ENCODE measurements around the gene KLKB1. TPM values are rescaled to one million over a fixed set of nuclear protein-coding genes. Genes with fewer than 3 reads are reported as not detected.

The KLKB1 gene
- under 1 TPM in 2 of 3 donors, not detected in 1; 0.16 to 0.20 TPM for total RNA-seq

DNA sequence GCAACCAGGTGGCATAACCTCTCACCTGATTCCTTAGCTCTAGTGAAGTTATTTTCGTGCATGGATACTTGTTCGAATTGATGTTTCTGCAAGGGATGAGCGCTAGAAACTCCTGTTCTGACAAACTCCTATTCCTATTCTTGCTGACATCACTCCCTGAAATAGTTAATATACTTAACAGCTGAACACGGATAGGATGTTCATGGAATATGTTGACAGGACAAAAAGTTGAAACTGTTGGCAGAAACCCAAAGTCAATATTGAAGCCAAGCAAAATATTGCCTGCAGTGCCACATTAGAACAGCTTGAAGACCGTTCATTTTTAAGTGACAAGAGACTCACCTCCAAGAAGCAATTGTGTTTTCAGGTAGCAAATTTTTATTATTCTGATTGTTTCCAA is at the start of gene KLKB1:
TSS of gene KLKB1 (plus strand) at position 287 of the 400 bp plus-strand sequence. CDS start 689 bp downstream, outside the sequence.
- no peaks in the 10 kb centered on the region for H3K27me3 Mint-ChIP-seq (ENCODE audit: low read depth)
- H3K4me3 Mint-ChIP-seq: no peak within 1 kb of the TSS
- H3K9me3 Mint-ChIP-seq: peaks cover 7% of the 10 kb centered on the region
- H3K36me3 Mint-ChIP-seq (ENCODE audit: insufficient read depth): peaks cover 21% of the 10 kb centered on the region
- no peak for ATAC-seq
- no peaks in the 10 kb centered on the region for H3K4me1 Mint-ChIP-seq (ENCODE audit: low read depth)
- DNase-seq: no peak

- ATAC-seq: no peak
- Mint-ChIP-seq H3K27me3 (ENCODE audit: low read depth) (peaks cover 15% of the 10 kb centered on the region), H3K36me3 (ENCODE audit: insufficient read depth) (no peaks in the 10 kb centered on the region), H3K9me3 (no peaks in the 10 kb centered on the region), H3K4me3 (no peak overlapping the region), H3K4me1 (ENCODE audit: low read depth) (peaks cover 31% of the 10 kb centered on the region)
- DNase-seq: no peak
Measured at GRCh38 chr4:186188107-186188506, 39.2 kb upstream of the KLKB1 start.

DNA sequence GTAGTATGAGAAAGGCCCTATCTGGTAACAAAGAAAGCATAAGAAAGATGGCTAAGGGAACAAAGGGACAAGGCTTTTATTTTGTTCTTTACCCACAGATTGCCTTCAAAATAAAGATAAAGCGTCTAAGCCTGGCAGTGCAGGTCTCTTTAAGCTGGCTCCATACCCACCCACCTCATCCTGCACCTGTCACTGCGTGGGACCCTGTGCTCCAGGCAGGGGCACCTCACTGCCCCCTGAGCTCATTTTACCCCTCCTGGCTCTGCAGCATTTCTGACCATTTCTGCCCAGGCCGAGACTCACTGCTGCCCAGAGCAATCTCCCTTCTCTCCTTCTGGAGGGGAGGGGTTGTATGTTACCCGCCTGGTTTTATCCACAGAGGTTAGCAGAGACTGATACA is 37.7 kb upstream of the KLKB1 start:
- peaks cover 8% of the 10 kb centered on the region for H3K27me3 Mint-ChIP-seq (ENCODE audit: low read depth)
- H3K4me3 Mint-ChIP-seq: peak overlapping the region; percentile 88
- DNase-seq (no peak), ATAC-seq (no peak)
- peaks cover 34% of the 10 kb centered on the region for H3K4me1 Mint-ChIP-seq (ENCODE audit: low read depth)
- no peaks in the 10 kb centered on the region for H3K9me3 Mint-ChIP-seq
- no peaks in the 10 kb centered on the region for H3K36me3 Mint-ChIP-seq (ENCODE audit: insufficient read depth)

- Mint-ChIP-seq H3K36me3 (ENCODE audit: insufficient read depth) (peaks cover 5% of the 10 kb centered on the region), H3K4me3 (peak overlapping the region; percentile 88), H3K27me3 (ENCODE audit: low read depth) (peaks cover 3% of the 10 kb centered on the region), H3K9me3 (no peaks in the 10 kb centered on the region), H3K4me1 (ENCODE audit: low read depth) (peaks cover 39% of the 10 kb centered on the region)
- peak; percentile 30 for DNase-seq
- peak; percentile 36 to 39 for ATAC-seq
Measured at GRCh38 chr4:186190581-186191199, 36.6 kb upstream of the KLKB1 start.

DNA sequence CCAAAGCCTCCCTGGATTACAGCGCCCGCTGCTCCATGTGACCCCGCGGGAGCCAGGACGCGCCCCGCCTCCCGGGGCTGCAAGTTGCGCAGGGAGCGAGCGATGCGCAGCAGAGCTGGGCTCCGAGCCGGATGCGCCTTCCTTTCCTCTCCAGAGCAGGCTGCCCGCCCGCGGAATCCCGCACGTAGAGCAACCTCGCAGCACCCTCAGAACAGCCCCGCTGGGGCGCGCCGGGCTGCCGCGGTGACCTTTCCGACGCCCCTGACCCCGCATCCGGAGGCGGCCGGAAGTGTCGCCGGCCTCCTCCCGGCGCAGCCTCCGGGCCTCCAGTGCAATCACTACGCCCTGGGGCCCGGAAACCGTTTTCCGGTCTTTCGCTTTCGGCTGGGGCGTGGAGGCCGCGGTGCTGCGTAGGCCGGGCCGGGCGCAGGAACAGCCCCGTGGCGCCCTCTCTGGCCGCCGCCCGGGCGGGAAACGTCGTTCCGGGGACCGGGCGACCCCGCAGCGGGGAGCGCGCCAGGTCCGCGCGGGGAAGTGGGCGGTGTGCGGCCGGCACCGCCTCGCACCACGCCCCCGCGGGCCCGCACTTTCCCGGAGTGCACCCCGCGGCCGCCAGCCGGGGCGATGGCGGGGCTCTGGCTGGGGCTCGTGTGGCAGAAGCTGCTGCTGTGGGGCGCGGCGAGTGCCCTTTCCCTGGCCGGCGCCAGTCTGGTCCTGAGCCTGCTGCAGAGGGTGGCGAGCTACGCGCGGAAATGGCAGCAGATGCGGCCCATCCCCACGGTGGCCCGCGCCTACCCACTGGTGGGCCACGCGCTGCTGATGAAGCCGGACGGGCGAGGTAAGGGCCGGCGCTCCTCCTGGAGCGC is 35.9 kb upstream of the KLKB1 start, which contains the start of gene CYP4V2:
TSS of gene CYP4V2 (plus strand) at position 368 of the 866 bp plus-strand sequence. CDS start at position 625, 257 bp downstream.
- peaks cover 41% of the 10 kb centered on the region for H3K4me1 Mint-ChIP-seq (ENCODE audit: low read depth)
- peak; percentile 87 to 89 for ATAC-seq
- no peaks in the 10 kb centered on the region for H3K9me3 Mint-ChIP-seq

DNA sequence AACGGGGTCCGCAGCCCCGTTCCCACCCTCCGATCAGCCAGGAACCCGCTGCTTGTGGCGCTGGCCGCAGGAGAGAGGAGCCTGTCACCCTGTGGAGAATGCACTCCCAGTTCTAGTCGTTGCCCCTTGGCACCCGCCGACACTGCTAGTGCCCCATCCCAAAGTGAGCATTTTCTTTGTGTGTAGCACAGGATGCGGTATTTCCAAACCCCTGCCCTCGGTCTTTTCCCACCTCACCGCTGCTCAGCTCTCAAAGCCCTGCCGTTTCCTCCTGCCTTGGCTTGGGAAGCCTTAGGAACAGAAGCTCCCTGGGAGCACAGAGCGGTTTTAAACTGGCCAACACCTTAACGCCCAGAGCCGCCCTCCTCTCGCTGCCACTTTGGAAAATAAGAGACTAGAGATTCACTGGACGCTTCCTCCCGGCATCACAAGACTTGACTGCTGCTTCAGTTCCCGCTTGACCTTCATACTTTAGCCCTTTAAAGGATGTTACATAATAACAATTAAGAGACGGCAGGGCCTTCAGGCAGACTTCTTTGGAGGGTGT is 35.2 kb upstream of the KLKB1 start:
- Mint-ChIP-seq H3K4me1 (ENCODE audit: low read depth) (peaks cover 43% of the 10 kb centered on the region), H3K27me3 (ENCODE audit: low read depth) (no peaks in the 10 kb centered on the region), H3K36me3 (ENCODE audit: insufficient read depth) (peaks cover 16% of the 10 kb centered on the region), H3K4me3 (peak overlapping the region; percentile 92), H3K9me3 (no peaks in the 10 kb centered on the region)
- ATAC-seq (peak; percentile 16 to 19), DNase-seq (peak; percentile 16)

More for the DNA sequence above, 35.9 kb upstream of the KLKB1 start, which contains the start of gene CYP4V2:
- peak; percentile 78 for DNase-seq
- Mint-ChIP-seq H3K27me3 (ENCODE audit: low read depth) (no peaks in the 10 kb centered on the region), H3K36me3 (ENCODE audit: insufficient read depth) (peaks cover 11% of the 10 kb centered on the region), H3K4me3 (peak within 1 kb of the TSS; percentile 92)

DNA sequence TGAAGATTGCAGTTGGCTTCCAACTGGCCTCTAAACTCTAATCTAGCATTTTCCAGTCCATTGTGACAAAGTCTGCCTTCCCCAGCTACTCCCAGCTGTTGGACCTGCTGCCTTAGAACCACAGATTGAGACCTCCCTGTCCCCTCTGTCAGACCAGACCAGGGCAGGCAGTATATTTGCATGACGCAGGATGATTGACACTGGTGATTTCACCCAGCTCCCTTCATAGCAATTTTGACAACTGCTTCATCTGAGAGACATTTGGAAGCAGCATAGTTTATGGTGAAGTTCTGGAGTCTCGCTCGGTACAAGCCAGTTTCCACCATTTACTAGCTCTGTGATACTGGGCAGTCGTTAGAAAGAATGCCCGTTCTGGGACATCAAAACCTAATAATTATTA is 33.5 kb upstream of the KLKB1 start:
- peaks cover 43% of the 10 kb centered on the region for H3K4me1 Mint-ChIP-seq (ENCODE audit: low read depth)
- ATAC-seq: no peak
- peaks cover 16% of the 10 kb centered on the region for H3K36me3 Mint-ChIP-seq (ENCODE audit: insufficient read depth)
- no peak overlapping the region for H3K4me3 Mint-ChIP-seq
- H3K9me3 Mint-ChIP-seq: no peaks in the 10 kb centered on the region
- DNase-seq: no peak
- no peaks in the 10 kb centered on the region for H3K27me3 Mint-ChIP-seq (ENCODE audit: low read depth)

DNA sequence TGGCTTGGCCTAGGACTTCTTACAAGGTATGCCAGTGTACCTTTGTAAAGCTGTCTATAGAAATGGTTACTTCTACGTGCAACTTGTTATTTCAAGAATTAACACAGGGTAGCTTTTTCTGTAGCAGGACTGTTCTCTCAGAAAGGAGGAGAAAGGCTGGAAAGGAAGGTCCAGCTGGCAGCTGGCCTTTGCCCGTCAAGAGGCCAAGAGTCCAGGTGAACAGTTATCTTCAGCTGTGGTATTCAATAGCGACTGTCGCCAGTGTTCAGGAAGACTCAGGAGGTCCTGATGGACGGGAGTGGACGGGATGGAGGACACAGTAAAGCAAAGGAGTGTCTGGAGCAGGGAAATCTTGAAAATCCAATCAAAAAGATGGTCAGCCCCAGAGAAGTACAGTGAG is 31.2 kb upstream of the KLKB1 start:
- no peak overlapping the region for H3K4me3 Mint-ChIP-seq
- no peaks in the 10 kb centered on the region for H3K27me3 Mint-ChIP-seq (ENCODE audit: low read depth)
- no peaks in the 10 kb centered on the region for H3K9me3 Mint-ChIP-seq
- H3K36me3 Mint-ChIP-seq (ENCODE audit: insufficient read depth): peaks cover 16% of the 10 kb centered on the region
- no peak for ATAC-seq
- H3K4me1 Mint-ChIP-seq (ENCODE audit: low read depth): peaks cover 25% of the 10 kb centered on the region
- no peak for DNase-seq

DNA sequence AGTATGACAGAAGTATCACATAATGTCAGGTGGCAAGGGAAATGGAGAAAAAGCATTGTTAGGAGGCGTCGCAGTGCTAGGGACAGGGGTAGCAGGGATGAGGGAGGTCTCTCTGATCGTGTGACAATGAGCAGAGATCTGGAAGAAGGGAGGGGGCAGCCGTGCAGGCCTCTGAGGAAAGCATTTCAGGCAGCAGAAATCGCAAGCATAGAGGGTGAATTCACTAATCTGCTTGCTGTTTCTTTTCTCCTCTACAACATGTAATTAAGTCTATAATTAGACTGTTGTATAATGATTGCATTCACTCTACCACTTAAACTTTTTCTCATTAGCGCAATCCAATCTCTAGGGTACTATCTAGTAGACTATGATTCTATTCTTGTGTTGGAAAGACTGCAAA is 26.8 kb upstream of the KLKB1 start:
- H3K4me1 Mint-ChIP-seq (ENCODE audit: low read depth): peaks cover 13% of the 10 kb centered on the region
- H3K36me3 Mint-ChIP-seq (ENCODE audit: insufficient read depth): peaks cover 12% of the 10 kb centered on the region
- DNase-seq (no peak), ATAC-seq (no peak)
- H3K9me3 Mint-ChIP-seq: no peaks in the 10 kb centered on the region
- no peak overlapping the region for H3K4me3 Mint-ChIP-seq
- no peaks in the 10 kb centered on the region for H3K27me3 Mint-ChIP-seq (ENCODE audit: low read depth)

DNA sequence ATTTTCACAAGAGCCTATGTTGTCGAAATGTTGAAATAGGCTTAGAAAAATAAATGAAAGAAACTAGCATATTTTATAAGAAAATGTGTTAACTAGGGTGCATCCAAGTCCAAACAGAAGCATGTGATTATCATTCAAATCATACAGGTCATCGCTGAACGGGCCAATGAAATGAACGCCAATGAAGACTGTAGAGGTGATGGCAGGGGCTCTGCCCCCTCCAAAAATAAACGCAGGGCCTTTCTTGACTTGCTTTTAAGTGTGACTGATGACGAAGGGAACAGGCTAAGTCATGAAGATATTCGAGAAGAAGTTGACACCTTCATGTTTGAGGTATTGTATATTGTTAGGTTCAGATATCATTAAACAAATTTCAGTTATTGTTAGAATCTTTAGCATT is 26.3 kb upstream of the KLKB1 start:
- ATAC-seq: no peak
- no peak for DNase-seq
- no peaks in the 10 kb centered on the region for H3K9me3 Mint-ChIP-seq
- no peaks in the 10 kb centered on the region for H3K27me3 Mint-ChIP-seq (ENCODE audit: low read depth)
- H3K4me1 Mint-ChIP-seq (ENCODE audit: low read depth): peaks cover 11% of the 10 kb centered on the region
- H3K4me3 Mint-ChIP-seq: no peak overlapping the region
- peaks cover 8% of the 10 kb centered on the region for H3K36me3 Mint-ChIP-seq (ENCODE audit: insufficient read depth)

DNA sequence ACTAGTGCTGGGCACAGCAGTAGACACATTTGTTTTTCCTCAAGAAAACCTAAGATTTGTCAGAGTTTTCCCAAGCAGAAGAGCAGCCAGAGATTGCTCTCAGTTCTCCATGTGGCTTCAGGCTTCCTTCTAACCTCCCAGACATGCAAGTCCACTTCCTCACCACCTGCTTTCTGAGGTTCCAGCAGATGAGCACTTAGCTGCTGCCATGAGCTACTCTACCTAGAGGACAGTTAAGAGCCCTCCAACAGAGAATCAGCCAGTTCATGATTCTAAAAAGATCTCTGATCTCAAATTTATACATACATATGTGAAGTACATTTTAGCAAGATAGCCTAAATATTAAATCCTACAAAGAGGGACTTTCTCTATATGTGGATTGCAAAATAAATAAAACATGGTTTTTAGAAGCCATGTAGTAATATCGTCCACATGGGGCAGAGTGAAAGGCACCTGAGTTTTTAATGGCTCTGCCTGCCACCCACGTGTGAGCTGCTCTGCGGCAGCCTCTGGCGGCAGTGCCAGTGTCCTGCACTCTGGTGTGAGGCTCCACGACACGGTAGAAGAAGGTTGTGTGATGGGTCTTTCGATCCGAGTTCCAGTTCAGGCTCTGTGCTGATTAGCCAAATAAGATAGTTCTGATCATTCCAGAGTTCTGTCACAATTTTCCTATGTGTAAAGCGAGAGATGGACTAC is 25.6 kb upstream of the KLKB1 start:
- Mint-ChIP-seq H3K27me3 (ENCODE audit: low read depth) (no peaks in the 10 kb centered on the region), H3K9me3 (no peaks in the 10 kb centered on the region), H3K4me1 (ENCODE audit: low read depth) (peaks cover 10% of the 10 kb centered on the region), H3K36me3 (ENCODE audit: insufficient read depth) (peaks cover 7% of the 10 kb centered on the region), H3K4me3 (peak overlapping the region; percentile 24)
- DNase-seq: peak; percentile 48
- peak; percentile 91 to 93 for ATAC-seq

GRCh38 chr4:186202490-186203140 is 24.7 kb upstream of the KLKB1 start:
- H3K27me3 Mint-ChIP-seq (ENCODE audit: low read depth): no peaks in the 10 kb centered on the region
- peaks cover 3% of the 10 kb centered on the region for H3K36me3 Mint-ChIP-seq (ENCODE audit: insufficient read depth)
- DNase-seq (no peak), ATAC-seq (no peak)
- no peak overlapping the region for H3K4me3 Mint-ChIP-seq
- no peaks in the 10 kb centered on the region for H3K9me3 Mint-ChIP-seq
- peaks cover 7% of the 10 kb centered on the region for H3K4me1 Mint-ChIP-seq (ENCODE audit: low read depth)

DNA sequence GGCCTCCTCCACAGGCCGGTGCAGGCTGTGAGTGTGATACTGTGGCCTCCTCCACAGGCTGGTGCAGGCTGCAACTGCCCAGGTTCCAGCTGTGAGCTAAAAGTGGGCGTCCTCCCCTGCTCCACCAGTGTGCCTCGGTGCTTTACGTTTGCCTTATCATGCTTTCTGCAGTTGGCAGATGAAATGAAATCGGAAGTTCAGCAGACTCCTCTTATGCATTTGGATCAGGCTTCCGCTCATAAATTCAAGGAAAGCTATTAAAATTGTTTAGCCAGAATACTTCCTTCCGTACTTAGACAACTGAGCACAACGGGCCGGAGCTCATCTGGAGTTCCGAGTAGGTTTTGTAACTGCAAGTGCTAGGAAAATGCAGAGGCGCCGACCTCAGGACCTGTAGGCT is 23.9 kb upstream of the KLKB1 start:
- H3K9me3 Mint-ChIP-seq: no peaks in the 10 kb centered on the region
- no peak for DNase-seq
- H3K27me3 Mint-ChIP-seq (ENCODE audit: low read depth): no peaks in the 10 kb centered on the region
- H3K36me3 Mint-ChIP-seq (ENCODE audit: insufficient read depth): peaks cover 4% of the 10 kb centered on the region
- H3K4me1 Mint-ChIP-seq (ENCODE audit: low read depth): peaks cover 7% of the 10 kb centered on the region
- no peak for ATAC-seq
- H3K4me3 Mint-ChIP-seq: no peak overlapping the region

Data from activated T-cell treated with anti-CD3 and anti-CD28 coated beads, Interleukin-2, amount 50 U/mL, for 4 hours (primary cell).